ENCODE measurements around the gene MFAP4. TPM values are rescaled to one million over a fixed set of nuclear protein-coding genes. Genes with fewer than 3 reads are reported as not detected.
A peak's percentile ranks its signal among the peaks of the same experiment; 100 is the strongest.

Gene MFAP4
- polyA plus RNA-seq, 1 experiment = 122 TPM

GRCh38 chr17:19341641-19342610 lies 45.1 kb downstream of the MFAP4 start:
- Histone ChIP-seq H3K4me3 (ENCODE audit: low read depth, low read length) (no peak overlapping the region), H3K27me3 (ENCODE audit: control insufficient read depth, insufficient read depth, low read length) (no peaks in the 10 kb centered on the region), H3K27ac (ENCODE audit: low read depth, low read length) (peak overlapping the region; percentile 21), H3K9me3 (ENCODE audit: control insufficient read depth, insufficient read depth, low read length) (no peaks in the 10 kb centered on the region; the same call in 1 of the 2 replicates)
- ChIA-PET CTCF (interaction anchor here (0.7 kb wide), 1 partner anchor 21 kb away, joined by 4 read pairs; the partner anchor contains the start of gene B9D1), POLR2A (interaction anchor here (1.2 kb wide), 1 partner anchor 12 kb away, joined by 5 read pairs; no protein-coding TSS in a partner anchor)
- no peak for DNase-seq (ENCODE audit: low read depth, low spot score)
- TF ChIP-seq, protein P1, sequence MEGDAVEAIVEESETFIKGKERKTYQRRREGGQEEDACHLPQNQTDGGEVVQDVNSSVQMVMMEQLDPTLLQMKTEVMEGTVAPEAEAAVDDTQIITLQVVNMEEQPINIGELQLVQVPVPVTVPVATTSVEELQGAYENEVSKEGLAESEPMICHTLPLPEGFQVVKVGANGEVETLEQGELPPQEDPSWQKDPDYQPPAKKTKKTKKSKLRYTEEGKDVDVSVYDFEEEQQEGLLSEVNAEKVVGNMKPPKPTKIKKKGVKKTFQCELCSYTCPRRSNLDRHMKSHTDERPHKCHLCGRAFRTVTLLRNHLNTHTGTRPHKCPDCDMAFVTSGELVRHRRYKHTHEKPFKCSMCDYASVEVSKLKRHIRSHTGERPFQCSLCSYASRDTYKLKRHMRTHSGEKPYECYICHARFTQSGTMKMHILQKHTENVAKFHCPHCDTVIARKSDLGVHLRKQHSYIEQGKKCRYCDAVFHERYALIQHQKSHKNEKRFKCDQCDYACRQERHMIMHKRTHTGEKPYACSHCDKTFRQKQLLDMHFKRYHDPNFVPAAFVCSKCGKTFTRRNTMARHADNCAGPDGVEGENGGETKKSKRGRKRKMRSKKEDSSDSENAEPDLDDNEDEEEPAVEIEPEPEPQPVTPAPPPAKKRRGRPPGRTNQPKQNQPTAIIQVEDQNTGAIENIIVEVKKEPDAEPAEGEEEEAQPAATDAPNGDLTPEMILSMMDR (IDR thresholded peaks at IDR 0.05; ENCODE audit: low read depth, low read length) = no peak

- H3K4me3 ChIP-seq (ENCODE audit: low read depth, low read length) = no peak overlapping the region
- CTCF ChIA-PET = no interaction called here
- TF ChIP-seq, protein P1 (IDR thresholded peaks at IDR 0.05; ENCODE audit: low read depth, low read length) = no peak
- no peak for DNase-seq (ENCODE audit: low read depth, low spot score)
- POLR2A ChIA-PET = interaction anchor here (0.8 kb wide), 1 partner anchor 13 kb away, joined by 4 read pairs; no protein-coding TSS in a partner anchor
- no peaks in the 10 kb centered on the region; the same call in 1 of the 2 replicates for H3K9me3 ChIP-seq (ENCODE audit: control insufficient read depth, insufficient read depth, low read length)
- H3K27ac ChIP-seq (ENCODE audit: low read depth, low read length) = no peak overlapping the region
- no peaks in the 10 kb centered on the region for H3K27me3 ChIP-seq (ENCODE audit: control insufficient read depth, insufficient read depth, low read length)
Observed at GRCh38 chr17:19341211-19341631, 45.8 kb downstream of the MFAP4 start.

GRCh38 chr17:19339341-19339815 lies 47.6 kb downstream of the MFAP4 start:
- POLR2A ChIA-PET = no interaction called here
- Histone ChIP-seq H3K4me3 (ENCODE audit: low read depth, low read length) (no peak overlapping the region), H3K27ac (ENCODE audit: low read depth, low read length) (no peak overlapping the region), H3K27me3 (ENCODE audit: control insufficient read depth, insufficient read depth, low read length) (no peaks in the 10 kb centered on the region), H3K9me3 (ENCODE audit: control insufficient read depth, insufficient read depth, low read length) (no peaks in the 10 kb centered on the region; the same call in 1 of the 2 replicates)
- no peak for DNase-seq (ENCODE audit: low read depth, low spot score)
- TF ChIP-seq, protein P1 (IDR thresholded peaks at IDR 0.05; ENCODE audit: low read depth, low read length) = no peak
- CTCF ChIA-PET = interaction anchor here (1.0 kb wide), 2 partner anchors 14 to 23 kb away, joined by 3 to 4 read pairs; partner anchors contain the start of gene B9D1

DNA sequence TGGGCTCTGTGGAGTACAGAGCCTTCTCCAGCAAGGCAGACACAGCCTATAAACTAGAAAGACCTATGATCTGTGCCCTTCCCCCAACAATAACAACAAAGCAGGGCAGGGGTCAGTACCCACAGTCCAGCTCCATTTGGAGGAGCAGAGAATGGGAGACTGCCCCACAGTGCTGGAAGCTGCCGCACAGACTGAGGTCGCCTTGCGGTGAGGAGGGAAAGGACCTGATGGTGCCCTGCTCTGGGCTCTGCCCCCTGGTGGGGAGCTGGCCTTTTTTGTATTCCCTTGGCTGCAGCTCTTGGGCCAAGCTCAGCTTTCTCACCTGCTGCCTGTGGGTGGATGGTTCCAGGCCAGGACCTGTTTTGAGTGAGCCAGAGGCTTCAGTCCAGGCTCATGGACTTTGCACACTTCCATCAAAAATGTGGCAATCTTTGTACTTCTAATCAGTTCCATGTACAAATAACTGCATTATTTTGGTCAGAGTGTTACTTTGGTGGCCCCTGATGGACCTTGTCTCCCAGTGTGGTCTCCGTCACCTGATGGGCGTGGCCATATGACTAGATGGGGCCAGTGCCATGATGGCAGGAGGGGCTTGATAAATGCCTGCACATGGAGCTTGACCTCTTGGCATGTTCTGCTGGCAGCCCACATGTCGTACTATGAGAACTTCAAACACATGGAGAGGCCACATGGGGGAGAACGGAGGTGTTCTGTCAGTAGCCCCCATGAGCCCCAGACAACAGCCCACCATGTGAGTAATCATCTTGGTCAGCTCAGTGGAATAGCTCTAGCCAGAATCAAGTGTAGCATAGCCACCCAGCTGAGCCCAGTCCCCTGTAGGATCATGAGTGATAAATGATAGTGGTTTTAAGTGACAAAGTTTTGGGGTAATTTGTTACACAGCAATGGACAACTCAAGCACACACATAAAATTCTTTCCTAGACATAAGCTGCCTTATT lies 48.7 kb downstream of the MFAP4 start:
- no peak for DNase-seq (ENCODE audit: low read depth, low spot score)
- no peak overlapping the region for H3K4me3 ChIP-seq (ENCODE audit: low read depth, low read length)
- no peaks in the 10 kb centered on the region for H3K27me3 ChIP-seq (ENCODE audit: control insufficient read depth, insufficient read depth, low read length)
- H3K27ac ChIP-seq (ENCODE audit: low read depth, low read length) = no peak overlapping the region
- POLR2A ChIA-PET = no interaction called here
- CTCF ChIA-PET = interaction anchor here (0.9 to 1.5 kb wide), 4 partner anchors 9 to 89 kb away, joined by 3 to 4 read pairs (median 4); partner anchors contain the start of gene B9D1
- no peaks in the 10 kb centered on the region; the same call in 1 of the 2 replicates for H3K9me3 ChIP-seq (ENCODE audit: control insufficient read depth, insufficient read depth, low read length)
- TF ChIP-seq, protein P1 (IDR thresholded peaks at IDR 0.05; ENCODE audit: low read depth, low read length) = peak; percentile 55

Measured in AG04450 (cell line).